NB4 (cell line): Measurements from ENCODE around the gene DCUN1D4.

Source experiments
- DNase-seq: peaks from one replicate; pipeline ENCODE4 v3.0.0; 2010; ENCODE audit warnings: low read depth
- H3K4me3 ChIP-seq: one replicate; pipeline ENCODE4 v1.5.1; 2011; ENCODE audit warnings: mild to moderate bottlenecking, low read depth, low read length, moderate library complexity
- CTCF ChIP-seq: IDR thresholded peaks from one replicate; pipeline ENCODE4 v1.5.1; 2012; ENCODE audit warnings: low read depth, low read length
- MAX ChIP-seq: IDR thresholded peaks from 2 replicates; pipeline ENCODE4 v1.6.1; 2011; ENCODE audit warnings: low read depth, low read length
- MYC ChIP-seq: IDR thresholded peaks from 2 replicates; pipeline ENCODE4 v1.6.1; 2011; ENCODE audit warnings: low read depth, low read length
- POLR2A ChIP-seq: IDR thresholded peaks from 2 replicates; pipeline ENCODE4 v1.6.1; 2011; ENCODE audit warnings: mild to moderate bottlenecking; ENCODE audit not compliant: insufficient read length; ENCODE audit errors: extremely low read depth

The DCUN1D4 gene

GRCh38 chr4:51833236-51833635, 9.7 kb upstream of the DCUN1D4 start:
- DNase-seq = no peak
- H3K4me3 ChIP-seq = no peak overlapping the region
- TF ChIP-seq MYC (no peak), MAX (no peak), POLR2A (no peak), CTCF (no peak)

- no peak for DNase-seq
- TF ChIP-seq POLR2A = no peak
- no peak for TF ChIP-seq MAX
- TF ChIP-seq MYC = no peak
- no peak for TF ChIP-seq CTCF
- no peak overlapping the region for H3K4me3 ChIP-seq
Measured at GRCh38 chr4:51835079-51835478, 7.9 kb upstream of the DCUN1D4 start.

- no peak for DNase-seq
- no peak overlapping the region for H3K4me3 ChIP-seq
- TF ChIP-seq MYC (no peak), CTCF (no peak), POLR2A (no peak), MAX (no peak)
Measured at GRCh38 chr4:51835855-51836254, 7.1 kb upstream of the DCUN1D4 start.

- no peak for DNase-seq
- TF ChIP-seq MAX (no peak), CTCF (no peak), MYC (no peak), POLR2A (no peak)
- H3K4me3 ChIP-seq = no peak overlapping the region
Measured at GRCh38 chr4:51836549-51836948, 6.4 kb upstream of the DCUN1D4 start.

- no peak overlapping the region for H3K4me3 ChIP-seq
- no peak for DNase-seq
- TF ChIP-seq MAX (no peak), POLR2A (no peak), MYC (no peak), CTCF (no peak)
Measured at GRCh38 chr4:51840781-51841180, 2.2 kb upstream of the DCUN1D4 start.

GRCh38 chr4:51842167-51842553, 793 bp upstream of the DCUN1D4 start:
- H3K4me3 ChIP-seq = peak overlapping the region; percentile 77
- no peak for TF ChIP-seq MYC
- no peak for TF ChIP-seq MAX
- TF ChIP-seq POLR2A = no peak
- TF ChIP-seq CTCF = no peak
- no peak for DNase-seq
